HL-60/S4 treated with retinoic acid at 250 ng/mL for 4 days and 3 days (cell line): Measurements from ENCODE around the gene TTC27.
"Not testable (repeated sequence)": the region's sequence is repeated elsewhere in the genome, so short reads cannot be mapped to it uniquely, and the experiment has no call there.

Experiments used
- in situ Hi-C: fragments of 300-500 bp; cut with MboI; formaldehyde crosslinking; loops from 2 replicates; pipeline ENCODE4 v1.7.0; 2022; ENCODE audit warnings: low sequenced_read_pairs

Gene TTC27

DNA sequence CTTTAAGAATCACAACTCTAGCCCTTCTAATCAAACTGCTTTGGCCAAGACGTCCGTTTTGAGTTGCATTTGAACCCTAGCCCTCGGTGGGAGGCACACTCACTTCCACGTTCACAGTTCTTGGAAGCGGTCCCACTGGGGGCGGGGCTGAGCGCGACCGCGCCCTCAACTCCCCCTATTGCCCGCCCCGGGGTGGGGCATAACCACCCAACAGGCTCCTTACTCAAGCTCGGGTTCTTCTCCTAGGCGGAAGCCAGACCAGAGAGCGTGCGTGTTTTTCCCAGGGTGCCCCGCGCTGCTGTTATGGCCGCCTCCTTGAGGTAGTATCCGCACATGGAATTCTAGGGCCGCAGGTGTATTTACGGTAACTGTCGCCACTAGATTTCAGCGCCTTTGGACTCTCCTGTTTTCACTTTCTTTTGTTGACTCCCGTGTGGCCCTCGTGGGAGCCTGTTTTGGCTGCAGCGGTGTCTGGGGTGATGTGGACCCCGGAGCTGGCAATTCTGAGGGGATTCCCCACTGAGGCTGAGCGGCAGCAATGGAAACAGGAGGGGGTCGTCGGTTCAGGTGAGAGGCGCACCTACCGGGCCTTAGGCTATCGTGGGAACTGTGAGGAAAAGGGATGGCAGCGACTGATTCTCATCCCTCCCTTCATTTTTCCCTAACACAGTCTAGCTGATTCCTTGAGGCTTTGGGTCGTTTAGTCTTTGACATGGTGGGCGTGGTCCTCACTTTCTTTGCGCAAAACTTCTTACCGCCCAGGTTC, at the start of gene TTC27:
TSS of gene TTC27 (plus strand) at position 237 of the 766 bp plus-strand sequence. CDS start at position 480, 243 bp downstream.
- in situ Hi-C loops: no loop called here

DNA sequence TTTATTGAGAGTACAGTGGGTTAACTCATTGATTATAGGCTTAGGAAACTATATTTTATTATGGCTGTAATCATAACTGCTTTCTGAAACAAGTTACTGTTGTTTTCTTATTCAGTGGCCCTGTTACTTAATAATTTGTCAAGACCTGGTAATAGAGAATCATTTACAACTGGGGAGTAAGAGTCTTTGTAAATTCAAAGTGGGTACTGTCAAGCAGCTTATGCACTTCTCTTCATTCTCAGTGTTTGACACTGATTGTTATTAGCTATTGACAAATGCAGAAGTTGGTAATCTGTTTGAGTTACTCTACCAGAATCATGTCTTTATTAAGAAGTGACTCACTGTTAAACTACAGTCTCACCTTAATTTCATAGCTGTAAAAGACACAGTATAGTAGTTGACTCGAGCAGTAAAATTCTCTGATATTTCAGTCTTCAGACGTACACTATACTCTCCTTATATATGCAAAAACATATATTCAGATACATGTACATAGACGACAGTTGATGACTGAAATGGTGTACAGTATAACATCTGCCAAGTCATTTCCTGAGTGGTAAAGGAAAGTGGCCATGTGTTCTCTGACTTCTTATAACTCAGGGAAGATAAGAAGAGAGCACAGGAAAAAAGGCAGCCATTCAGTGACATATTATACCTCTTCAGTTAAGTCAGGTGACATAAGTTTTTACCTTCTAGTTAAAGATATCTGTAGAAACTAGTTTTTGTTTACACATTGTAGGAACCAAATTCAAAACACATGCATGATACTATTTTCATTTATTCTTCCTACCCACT, 36.0 kb upstream of the TTC27 start:
- in situ Hi-C loops: no loop called here

DNA sequence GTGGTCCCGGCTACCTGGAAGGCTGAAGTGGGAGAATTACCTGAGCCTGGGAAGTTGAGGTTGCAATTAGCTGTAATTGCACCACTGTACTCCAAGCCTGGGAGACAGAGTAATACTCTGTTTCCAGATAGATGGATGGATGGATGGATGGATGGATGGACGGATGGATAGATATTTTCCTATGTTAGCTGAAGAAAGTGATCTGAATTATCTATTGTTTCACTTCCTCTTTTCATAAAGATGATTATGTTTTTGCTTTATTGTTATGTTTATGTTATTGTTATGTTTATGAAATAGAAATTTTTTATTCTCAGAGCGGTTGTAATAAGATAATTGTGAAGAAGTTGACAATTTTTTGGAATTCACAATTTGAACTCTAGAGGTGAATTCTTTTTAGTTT, 33.3 kb upstream of the TTC27 start:
- in situ Hi-C loops: no loop called here

DNA sequence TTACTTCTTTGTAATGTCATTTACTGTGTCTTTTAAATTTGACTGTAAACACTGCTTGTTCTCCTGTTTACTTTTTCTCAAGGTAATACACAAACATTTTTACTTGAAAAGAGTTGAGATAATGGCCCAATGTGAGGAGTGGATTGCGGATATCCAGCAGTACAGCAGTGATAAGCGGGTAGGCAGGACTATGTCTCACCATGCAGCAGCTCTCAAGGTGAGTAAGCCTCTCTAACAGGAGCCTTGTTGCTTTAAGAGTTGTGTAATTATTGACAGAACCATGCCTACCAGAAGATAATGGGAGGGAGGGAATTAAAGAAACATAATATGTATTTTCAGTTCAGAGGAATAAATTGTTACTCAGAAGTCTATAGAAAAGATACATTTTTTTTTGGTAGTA, 16.5 kb upstream of the TTC27 start:
- in situ Hi-C loops: no loop called here

DNA sequence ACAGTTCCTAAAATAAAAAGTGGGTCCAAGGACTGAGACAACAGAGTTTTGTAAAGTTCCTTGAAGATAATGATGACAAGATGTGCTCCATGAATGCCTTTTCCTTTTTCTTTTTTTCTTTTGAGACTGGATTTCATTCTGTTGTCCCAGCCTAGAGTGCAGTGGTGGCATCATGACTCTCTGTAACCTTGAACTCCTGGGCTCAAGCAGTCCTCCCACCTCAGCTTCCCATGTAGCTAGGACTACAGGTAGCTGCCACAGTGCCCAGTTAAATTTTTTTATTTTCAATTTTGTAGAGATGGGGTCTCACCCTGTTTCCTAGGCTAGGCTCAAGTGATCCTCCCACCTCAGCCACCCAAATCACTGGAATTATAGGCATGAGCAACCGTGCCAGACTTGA, 16.1 kb upstream of the TTC27 start:
- in situ Hi-C loops: no loop called here

DNA sequence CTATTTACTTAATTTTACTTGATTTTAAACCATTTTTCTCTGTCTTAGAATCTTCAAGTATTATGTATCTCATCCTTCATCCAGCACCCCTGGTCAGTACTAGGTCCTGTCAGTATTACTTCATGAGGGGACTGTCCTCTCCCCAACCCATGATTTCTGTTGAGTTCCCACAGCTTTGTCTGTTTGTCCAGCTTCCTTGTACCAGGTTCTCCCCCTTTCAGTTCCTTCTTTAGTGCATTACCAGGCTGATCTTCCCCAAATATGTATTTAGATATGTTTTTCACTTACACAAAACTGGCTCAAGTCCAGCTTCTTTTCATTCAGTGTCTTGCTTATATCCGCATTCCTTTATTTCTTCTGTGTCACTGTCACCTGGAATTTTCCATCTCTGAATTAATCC, 13.8 kb upstream of the TTC27 start:
- in situ Hi-C loops: no loop called here

DNA sequence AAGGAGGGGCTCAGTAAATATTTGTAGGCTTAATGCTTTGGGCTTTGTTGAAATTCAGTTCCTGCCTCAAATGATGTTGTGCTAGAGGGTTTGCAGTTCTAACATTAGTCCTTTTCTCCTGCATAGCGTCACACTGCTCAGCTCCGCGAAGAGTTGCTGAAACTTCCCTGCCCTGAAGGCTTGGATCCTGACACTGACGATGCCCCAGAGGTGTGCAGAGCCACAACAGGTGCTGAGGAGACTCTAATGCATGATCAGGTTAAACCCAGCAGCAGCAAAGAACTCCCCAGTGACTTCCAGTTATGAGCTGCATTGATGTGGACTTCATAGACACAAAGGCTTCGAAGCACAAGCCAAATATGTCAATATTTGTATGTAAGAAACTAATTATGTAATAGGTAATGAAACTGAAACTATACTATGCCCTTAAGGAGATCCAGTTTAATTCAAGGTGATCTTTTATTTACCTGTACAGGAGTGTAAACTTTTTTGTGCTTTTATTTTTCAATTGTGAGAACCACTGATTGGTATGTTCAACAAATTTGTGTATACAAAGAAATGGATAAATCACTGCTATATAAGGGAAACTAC, 10.2 kb upstream of the TTC27 start:
- in situ Hi-C loops: no loop called here

DNA sequence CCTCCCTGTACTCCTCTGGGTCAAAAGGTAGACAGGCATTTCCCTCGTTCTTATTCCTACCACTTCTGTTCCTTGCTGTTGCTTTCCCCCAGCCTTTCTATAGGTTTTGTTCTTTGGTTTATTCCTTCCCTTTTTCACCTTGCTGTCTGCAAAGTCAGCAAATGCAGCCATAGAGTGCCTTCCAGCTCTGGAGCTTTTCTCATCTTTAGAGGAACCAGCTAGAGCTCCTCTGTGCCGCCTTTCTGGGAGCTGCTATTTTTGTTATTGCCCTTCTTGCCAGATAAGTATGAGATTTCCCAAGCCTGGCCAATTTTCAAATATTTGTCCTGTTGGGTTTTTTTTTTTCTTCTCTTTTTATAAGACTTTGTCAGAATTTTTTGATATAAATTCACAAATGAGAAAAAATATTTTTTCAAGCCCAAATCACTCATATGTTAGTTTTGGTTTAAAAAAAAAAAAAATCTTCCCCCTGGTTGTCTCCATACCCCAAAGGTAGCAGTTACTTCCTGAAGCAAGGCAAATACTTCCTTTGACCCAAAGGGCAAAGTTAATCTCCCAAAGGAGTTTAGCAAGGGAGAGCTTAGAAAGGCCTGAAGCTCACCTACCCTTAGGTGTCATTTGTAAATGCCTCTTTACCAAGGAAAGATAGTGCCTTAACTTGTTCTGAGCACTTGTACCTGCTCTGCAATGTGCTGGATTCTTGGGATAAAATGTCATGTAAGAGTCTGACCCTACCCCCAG, 5.1 kb upstream of the TTC27 start:
- in situ Hi-C loops: no loop called here

DNA sequence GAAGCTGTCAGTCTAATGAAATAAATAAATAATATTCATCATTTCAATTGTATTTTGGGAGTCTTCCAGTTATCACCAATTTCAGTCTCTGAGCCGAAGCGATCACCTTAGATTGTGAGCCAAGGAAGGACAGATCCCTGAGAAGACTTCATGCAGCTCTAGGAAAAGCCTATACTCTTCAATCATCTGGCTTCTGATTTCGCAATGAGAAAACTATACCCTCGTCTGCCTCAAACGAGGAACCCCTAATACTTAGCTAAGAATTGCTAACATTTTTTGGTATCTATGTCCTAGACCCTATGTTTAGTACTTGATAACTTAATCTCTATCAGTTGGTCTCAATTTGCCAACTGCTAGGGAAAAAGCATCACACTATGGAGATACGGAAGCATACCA, 4.5 kb upstream of the TTC27 start:
- in situ Hi-C loops: no loop called here

DNA sequence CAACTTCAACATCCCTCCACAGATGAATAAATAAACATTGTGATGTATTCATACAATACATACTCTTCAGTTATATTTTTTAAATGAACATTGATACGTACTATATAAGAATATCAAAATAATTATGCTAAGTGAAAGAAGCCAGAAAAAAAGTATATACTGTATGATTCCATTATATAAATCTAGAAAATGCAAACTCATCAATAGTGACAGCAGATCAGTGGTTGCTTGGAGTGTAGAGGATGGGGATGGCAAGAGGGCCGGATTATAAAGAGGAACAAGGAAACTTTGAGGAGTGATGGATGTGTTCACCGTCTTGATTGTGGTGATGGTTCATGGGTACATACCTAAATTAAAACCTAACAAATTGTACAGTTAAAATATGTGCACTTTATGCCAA, 3.0 kb upstream of the TTC27 start:
- in situ Hi-C loops: no loop called here

DNA sequence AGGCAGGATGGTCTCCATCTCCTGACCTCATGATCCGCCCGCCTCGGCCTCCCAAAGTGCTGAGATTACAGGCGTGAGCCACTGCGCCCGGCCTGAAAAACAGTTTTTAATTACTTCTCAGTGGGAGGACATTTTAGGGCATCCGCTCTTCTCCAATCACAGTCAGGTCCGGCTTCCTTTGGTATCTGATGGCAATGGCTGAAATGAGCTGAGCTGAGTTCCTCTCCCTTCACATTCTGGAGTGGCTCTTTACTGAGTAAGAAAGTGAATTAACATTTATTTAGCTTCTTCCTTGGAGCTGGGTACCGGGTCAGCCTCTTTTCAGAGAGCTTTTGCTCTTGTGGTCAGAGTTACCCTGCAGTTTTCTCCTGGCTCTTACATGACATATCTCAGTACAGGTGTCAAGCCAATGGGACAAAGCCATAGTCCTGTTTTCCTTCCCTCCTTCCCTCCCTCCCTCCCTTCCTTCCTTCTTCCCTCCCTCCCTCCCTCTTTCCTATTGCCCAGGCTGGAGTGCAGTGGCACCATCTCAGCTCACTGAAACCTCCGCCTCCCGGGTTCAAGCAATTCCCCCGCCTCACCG, 1.1 kb upstream of the TTC27 start:
- in situ Hi-C loops: no loop called here

DNA sequence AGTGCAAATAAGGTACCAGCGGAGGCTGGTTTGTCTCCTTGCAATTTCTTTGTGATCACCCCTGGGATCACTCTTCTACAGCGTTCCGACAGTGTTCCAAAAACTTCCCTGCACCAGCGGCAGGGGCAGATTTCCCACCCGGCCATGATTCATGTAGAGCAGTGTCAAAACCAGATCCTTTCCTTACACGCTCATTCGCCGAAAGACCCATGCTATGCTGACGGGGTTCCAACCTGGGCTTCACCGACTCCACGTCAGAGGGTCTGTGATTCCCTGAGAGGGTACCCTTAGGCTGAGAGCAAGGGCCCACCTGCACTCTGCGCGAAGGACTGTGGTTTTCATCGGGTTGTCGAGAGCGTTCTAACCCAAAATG, 423 bp upstream of the TTC27 start:
- in situ Hi-C loops: no loop called here

DNA sequence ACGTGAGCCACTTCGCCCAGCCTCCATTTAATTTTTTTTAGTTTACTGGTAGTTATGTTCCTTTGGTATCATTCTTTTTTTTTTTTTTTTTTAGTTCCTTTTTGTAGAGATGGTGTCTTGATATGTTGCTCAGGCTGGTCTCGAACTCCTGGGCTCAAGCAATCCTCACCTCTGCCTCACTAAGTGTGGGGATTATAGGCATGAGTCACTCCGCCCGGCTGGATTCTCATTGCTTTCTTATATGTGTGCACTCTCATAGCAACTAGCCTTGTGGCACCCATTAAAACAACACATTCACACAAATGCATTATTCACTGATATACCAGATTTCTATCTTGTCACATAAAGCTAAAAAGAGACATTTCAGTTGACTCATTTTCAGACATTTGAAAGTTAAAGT, 4.2 kb downstream of the TTC27 start:
- in situ Hi-C loops: no loop called here

DNA sequence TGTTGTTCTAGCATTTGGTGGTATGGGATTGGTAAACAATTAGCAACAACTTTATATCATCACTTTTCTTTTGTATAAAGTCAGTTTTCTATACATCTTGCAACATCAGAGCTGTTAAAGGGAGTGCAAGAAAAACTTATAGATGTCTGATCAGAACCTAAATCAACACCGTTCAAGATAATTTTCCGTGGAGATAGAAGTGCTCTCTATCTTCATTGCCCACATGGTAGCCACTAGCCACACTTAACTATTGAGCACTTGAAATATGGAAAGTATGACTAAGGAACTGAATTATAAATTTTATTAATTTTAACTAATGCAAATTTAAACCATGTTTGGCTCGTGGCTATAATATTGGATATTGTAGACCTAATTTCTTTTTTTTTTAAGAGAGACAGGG, 5.2 kb downstream of the TTC27 start:
- in situ Hi-C loops: no loop called here

DNA sequence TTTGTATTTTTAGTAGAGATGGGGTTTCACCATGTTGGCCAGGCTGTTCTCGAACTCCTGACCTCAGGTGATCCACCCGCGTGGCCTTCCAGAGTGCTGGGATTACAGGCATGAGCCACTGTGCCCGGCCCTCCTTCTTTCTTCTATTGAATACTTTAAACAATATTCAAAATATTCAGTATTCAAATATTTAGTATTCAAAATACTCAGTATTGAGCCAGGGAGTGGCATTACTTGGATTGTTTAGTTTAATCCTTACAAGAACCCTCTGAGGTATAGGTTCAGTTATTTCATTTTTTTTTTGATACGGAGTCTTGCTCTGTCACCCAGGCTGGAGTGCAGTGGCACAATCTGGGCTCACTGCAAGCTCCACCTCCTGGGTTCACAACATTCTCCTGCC, 10.7 kb downstream of the TTC27 start:
- in situ Hi-C loops: not testable (repeated sequence)

DNA sequence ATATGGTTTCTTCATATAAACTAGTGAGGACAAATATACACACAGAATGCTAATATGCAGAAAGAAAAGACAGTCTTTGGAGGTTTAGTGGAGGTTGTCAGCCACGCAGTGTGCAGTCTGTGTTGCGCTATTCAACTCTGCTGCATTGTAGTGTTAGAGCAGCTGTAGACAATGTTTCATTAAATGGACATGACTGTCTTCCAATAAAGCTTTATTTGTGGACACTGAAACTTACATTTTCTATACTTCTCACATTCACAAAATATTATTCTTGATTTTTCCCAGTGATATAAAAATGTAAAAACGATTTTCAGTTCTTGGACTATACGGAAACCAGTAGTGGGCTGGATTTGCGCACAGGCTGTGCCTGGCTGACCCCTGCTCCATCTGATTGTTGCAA, 13.3 kb downstream of the TTC27 start:
- in situ Hi-C loops: no loop called here

DNA sequence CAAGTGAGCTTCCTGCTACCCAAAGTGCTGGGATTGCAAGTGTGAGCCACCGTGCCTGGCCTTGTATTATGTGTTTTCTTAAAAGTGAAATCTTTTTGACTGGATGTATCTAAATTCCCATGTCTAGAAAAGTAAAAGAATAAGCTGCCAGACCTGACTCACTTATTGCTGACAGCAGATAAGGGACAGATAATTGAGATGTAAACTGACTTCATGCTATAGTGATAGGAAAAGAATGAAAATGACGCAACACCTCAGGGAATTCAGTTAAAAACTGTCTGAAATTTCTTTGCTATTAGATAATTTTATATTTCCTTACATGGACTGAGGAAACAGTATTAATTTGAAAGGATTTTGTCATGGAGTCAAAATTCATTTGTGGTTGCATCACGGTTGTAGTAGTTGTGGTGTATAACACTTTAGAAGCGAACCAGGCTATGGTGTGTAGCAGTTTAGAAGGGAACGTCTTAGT, 19.4 kb downstream of the TTC27 start:
- in situ Hi-C loops: no loop called here

DNA sequence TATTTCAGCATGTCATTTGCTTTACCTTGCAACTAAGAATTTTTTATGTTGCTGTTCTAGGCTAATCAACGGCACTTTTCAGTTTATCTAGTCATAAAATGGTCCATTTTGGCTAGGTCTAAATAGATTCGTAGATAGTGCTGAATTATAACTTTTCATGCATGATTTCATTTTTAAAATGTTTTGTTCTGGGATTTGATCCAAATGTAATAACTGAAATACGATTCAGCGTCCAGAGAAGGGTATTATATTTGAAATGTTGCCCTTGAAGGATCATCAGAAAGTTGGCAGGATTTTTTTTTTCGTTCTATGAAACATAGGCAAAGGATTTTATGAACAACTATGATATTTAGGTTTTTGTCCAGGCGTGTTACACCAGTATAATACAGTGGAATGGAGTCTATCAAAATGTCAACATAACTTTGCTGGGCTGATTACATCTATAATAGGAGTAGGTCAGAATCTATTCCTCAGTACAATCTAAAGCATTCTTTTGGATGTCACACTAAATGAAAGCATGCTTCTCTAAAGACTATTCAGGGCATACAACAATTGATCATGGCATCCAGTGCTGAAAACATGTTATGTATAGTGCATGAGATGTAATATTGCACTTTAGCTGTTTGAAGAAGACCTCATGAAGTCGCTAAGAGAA, 24.8 kb downstream of the TTC27 start:
- in situ Hi-C loops: no loop called here

DNA sequence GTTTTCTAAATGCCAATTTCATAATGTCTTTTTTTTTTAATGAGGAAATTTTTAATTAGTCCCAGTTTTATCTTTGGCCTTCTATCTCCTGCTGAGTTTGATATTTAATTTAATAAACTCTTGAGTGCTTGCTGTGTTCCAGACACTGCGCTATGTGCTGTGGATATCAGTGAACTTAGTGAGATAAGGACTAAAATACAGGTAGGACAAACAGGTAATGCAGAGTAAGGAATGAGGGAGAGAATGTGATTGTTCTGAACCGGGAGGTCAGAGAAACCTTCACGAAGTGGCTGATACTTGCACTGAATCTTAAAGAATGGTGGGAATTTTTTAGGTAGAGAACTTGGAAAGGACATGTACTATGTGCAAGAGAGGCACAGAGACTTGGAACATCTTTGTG, 28.2 kb downstream of the TTC27 start:
- in situ Hi-C loops: no loop called here

DNA sequence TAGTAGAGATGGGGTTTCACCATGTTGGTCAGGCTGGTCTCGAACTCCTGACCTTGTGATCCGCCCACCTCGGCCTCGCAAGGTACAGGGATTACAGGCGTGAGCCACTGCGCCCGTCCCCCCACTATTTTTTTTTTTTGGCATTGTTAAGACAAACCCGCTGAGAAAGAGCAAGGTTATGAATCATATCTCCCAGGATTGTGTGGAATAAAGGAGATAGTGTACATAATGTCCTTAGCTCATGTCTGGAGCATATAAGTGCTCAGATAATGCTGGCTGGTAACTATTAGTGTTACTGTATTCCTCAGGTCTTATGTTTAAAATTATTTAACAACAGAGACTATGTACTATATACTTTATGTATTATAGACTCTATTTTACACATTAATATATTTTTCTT, 36.0 kb downstream of the TTC27 start:
- in situ Hi-C loops: no loop called here
